ENCODE results near the gene NFIX.
A peak's percentile ranks its signal among the peaks of the same experiment; 100 is the strongest.

Gene NFIX

DNA sequence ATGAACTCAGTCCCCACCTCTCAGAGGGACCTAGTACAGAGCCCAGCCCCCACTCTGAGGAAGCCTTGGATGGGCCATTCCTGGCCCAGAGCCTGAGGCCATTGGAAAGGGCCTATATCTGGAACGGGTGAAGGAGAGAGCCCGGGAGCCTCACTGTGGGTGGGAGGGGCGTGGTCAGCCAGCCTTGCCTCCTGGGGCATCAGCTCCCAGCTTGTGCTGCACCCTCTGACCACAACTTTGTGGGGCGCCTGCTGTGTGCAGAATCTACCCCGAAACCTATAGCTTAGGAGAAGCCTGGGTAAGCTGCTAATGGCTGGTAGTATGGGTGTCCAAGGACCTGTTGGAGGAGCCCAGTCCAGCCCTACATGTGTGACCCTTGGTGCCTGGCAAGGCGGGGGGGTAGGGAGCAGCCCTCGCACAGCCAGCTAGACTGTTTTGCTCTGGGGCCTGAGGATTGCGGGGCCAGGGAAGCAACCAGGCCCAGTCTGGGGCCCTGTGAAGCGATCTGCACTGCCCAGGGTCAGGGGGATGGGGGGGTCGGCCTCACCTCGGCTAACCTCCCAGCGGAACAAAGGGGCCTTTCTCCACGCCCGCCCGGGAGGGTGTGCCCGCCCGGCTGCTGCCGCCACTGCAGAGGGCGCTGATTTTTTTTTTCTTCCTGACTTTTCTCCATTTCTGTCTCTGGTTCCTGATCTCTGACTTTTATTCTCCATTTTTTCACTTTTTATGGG is 65.1 kb downstream of the NFIX start:
- no peak for DNase-seq

- DNase-seq, result peak; percentile 69
These were observed 66.0 kb downstream of the NFIX start for GRCh38 chr19:13060964-13061927.

DNA sequence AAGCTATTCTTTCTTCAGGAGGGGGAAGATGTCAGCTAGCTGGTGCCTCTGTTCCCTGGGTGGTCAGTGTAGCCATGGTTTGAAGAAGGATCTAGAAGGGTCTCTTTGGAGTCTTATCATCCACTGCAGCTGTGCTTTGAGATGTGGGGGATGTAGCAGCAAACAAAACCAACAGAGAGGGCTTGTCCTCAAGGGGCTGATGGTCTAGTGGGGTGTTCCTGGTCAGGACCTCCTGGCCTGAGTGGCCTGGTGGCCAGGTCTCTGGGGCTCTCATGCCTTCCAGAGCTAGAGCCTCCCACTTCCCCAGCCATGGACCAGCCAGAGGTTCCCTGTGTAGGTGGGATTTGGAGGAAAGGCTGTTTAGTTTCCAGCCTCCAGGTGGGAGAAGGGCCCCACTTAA is 67.0 kb downstream of the NFIX start:
- no peak for DNase-seq

GRCh38 chr19:13063461-13064091 is 68.3 kb downstream of the NFIX start:
- no peak for DNase-seq

GRCh38 chr19:13064092-13064489 is 68.8 kb downstream of the NFIX start:
- DNase-seq, result no peak

GRCh38 chr19:13066226-13066625 is 71.0 kb downstream of the NFIX start:
- DNase-seq, result no peak

- no peak for DNase-seq
These were observed 71.9 kb downstream of the NFIX start for GRCh38 chr19:13066933-13067807.

DNA sequence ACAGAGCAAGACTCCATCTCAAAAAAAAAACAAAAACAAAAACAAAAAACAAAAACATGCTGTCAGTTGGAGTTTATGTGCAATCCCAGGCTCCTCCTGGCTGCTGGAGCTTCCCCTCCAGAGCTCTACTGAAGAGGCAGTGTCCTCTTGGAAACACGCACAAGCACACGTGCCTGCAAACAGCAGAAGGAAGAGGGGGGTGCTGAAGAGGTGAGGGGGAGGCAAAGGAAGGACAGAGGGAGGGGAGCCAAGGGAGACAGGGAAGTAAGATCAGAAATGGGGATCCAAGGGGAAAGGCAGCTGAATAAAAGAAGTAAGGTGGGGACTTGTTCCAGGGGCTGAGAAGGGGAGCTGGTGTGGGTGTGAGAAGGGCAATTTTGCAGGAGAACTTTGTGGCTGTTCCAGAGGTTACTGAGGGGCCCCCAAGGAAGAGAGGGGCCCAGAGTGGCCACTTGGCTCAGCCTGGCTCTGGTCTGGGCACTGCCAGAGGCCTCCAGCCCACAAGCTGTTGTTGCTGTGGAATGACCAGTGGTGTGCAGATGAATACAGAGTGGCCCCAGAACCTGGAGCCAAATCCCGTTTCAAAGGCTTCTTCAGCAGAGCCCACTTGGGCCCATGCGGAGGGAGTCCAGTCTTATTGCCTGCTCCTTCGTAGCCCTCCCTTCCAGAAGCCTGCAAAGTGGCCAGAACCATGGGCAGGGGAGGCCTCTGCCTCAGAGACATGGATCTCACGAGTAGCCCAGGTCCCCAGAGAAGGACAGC is 73.0 kb downstream of the NFIX start:
- DNase-seq, result no peak

DNA sequence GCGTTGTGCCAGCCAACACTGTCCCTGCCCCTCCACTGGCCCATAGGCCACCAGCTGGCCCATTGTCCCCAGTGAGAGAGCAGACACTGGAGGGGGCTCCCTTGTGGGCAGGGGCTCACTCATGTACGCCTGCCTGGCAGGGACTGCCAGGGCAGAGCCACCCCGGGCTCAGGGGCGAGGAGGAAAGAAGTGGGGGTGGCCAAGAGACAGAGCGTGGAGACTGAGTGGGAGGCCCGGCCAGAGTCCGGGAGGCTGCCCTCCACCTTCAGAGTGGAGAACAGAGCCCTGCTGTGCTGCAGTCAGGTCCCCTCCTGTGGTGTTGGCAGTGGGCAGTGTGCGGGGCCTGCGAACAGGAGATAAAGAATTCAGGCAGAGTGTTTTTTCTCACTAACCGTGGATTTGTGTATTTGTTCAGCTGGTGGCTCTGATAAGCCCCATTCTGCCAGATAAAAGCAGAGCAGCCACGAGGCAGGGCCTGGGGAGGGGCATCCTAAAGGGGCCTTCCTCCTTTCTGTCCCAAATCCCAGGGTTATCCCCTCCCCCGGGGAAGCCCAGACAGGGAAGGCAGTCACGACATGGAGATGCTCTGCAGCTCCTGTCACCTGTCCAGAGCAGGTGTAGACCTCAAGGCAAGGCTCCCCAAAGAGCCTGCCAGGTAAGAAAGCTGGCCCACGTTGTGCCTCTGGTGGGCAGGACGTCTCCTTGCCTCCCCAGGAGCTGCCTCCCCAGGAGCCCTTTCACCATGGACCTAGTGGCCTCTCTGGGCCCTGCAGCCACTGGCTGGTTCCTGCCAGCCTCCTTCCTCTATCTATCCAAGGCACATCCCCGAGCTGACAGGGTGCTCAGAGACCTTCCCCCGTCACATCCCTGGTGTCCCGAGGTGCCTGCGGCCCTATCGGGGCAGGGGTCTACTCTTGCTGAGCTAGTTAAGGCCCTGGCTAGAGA is 74.4 kb downstream of the NFIX start:
- DNase-seq, result no peak

- DNase-seq, result no peak
These were observed 75.3 kb downstream of the NFIX start for GRCh38 chr19:13070425-13071140.

GRCh38 chr19:13071444-13072187 is 76.3 kb downstream of the NFIX start:
- DNase-seq, result no peak

DNA sequence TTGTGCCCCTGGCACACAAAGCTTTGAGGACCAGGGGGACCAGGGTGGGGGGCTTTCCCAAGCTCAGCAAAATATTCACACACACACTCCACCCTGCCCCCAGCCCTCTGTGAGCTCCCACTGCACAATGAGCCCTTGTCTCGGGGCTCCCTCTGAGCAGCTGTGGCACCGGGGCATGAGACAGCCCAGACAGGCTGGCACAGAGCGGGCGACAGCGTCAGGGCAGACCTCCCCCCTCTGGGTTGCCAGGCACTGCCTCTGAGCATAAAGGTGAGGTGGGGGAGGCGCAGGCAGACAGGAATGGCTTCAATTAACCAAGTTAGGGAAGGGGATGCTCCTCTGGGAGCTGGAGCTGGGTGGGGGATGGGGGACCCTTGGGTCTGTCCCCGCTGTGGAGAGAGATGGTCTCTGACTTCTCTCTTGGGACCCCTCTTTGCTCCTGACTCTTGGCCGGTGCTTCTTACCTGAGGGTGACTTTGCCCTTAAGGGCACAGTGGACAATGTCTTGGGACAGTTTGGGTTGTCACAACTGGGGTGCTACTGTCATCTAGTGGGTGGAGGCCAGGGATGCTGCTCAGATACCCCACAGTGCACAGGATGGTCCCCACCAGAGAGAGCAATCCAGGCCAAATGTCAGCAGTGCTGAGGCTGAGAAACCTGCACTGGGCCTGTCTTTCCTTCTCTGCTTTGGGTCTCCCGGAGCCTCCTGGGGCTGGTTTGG is 77.1 kb downstream of the NFIX start:
- DNase-seq, result no peak

- no peak for DNase-seq
These were observed 78.0 kb downstream of the NFIX start for GRCh38 chr19:13073263-13073662.

DNA sequence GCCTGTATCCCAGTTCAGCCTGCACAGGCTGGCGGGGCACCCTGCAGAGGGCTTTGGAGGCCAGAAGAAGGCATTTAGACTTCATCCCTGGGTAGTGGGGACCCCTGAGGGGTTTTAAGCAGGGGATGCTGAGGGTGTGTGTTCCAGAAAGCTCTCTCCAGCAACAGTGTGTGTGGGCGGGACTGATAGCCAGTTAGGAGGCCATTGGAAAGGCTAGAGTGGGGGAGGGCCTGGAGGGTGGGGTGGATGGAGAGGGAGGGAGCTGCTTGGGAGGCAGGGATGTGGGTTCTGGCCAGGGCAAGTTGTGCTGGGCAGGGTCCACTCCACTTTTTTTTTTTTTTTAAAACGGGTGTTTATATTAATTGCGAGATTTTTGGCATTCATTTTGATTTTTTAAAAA is 79.1 kb downstream of the NFIX start:
- DNase-seq, result no peak

DNA sequence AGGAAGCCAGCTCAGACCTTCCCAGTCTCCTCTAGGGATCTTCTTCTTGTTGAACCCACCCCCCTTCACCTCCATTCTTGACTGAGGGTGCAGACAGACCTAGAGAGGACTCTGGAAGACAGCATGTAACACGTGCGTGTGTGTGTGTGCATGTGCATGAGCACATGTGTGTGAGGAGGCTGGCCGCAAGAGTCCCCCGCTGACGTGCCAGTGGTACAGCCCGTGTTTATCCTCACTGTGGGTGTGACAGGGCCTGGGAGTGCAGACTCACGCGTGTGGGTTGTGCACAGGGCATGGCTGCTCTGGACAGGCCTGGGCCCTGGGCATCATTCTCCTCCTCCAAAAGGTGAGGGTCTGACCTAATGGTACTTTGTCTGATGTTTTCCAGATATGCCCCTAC is 81.0 kb downstream of the NFIX start:
- no peak for DNase-seq

- no peak for DNase-seq
These were observed 81.5 kb downstream of the NFIX start for GRCh38 chr19:13076787-13077186.

GRCh38 chr19:13077240-13077639 is 82.0 kb downstream of the NFIX start:
- no peak for DNase-seq

GRCh38 chr19:13078381-13078780 is 83.1 kb downstream of the NFIX start:
- DNase-seq, result no peak
